ENCODE data around the gene ONECUT3.
"Not testable (repeated sequence)": the region's sequence is repeated elsewhere in the genome, so short reads cannot be mapped to it uniquely, and the experiment has no call there.

ONECUT3 gene

DNA sequence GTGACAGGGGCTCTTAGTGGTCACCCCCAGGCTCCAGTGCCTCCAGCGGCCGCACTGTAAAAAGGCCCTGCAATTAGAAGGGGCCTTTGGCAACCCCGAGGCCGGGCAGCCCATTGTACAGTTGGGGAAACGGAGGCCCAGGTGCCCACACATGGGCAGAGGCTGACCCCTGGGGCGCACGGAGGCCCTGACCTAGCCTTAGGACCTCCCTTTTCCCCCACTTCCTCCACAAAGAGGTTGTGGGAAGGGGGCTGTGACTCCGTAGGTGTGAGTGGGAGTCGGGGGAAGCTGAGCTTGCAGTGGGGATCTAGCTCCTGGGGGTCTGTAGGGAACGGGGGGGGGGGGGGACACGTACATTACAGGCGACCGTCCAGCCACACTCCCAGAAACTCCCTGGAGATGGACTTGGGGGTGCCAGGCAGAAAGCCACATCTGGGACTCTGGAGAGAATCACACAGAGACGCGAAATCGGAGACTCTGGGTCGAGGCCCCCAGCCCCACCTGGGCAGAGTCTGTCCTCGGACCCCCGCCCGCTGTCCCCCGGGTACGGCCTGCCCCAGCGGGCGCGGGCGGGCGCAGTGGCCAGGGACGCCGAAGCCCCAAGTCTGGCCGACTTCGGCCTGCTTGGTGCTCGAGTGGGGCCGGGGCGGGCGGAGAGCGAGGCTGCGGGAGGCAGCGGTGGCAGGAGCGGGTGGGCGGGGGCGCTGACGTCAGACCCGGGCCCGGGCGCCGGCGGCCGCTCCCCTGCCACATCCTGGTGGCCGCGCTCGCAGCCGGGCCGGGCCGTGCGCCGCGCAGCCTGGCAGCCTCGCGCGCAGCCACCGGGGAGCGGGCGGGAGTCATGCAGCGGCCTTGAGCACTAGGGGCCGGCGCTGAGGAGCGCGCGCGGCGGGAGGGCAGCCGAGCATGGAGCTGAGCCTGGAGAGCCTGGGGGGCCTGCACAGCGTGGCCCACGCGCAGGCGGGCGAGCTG, at the start of gene ONECUT3:
Gene ONECUT3 (plus strand): TSS at position 750 of the 972 bp plus-strand sequence. CDS start 157 bp downstream, at position 907.
- DNase-seq (ENCODE audit: low read depth in 2 of 2) = no peak

DNA sequence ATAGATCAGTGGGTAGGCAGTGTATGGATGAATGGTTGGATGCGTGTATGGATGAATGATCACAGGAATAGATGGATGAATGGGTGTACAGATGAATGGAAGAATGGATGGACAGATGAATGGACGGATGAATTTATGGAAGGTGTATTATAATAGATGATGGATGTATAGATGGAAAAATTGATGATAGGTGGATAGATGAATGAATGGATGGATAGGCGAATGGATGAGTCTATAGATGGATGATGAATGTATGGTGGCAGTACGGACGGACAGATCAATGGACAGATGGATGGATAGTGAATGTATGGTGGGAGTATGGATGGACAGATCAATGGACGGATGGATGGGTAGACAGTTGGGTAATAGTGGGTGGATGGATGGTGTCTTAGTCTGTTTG, 49.0 kb upstream of the ONECUT3 start:
- DNase-seq (ENCODE audit: low read depth in 2 of 2) = no peak

DNA sequence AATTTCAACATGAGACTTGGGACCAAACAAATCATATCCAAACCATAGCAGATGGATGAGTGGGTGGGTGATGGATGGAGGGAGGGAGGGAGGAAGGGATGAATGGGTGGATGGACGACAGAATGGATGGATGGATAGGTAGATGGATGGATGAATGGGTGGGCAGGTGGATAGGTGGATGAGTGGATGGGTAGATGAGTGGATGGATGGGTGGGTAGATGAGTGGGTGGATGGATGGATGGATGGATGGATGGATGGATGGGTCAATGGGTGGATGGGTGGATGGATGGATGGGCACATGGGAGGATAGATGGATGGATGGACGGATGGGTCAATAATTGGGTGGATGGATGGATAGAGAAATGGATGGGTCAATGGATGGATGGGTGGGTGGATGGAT, 47.9 kb upstream of the ONECUT3 start:
- DNase-seq (ENCODE audit: low read depth in 2 of 2) = no peak

DNA sequence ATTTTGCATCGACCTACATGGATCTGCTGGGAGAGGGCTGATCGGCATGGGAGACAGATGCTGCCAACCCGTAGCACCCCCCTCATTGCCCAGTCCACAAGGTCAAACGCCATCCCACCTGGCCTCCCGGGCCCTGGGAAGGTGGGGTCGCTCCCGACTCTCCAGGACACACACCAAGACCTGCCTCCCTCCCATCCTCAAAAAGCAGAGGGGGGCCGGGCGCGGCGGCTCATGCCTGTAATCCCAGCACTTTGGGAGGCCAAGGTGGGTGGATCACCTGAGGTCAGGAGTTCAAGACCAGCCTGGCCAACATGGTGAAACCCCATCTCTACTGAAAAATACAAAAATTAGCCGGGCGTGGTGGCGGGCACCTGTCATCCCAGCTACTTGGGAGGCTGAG, 46.7 kb upstream of the ONECUT3 start:
- DNase-seq (ENCODE audit: low read depth in 2 of 2) = not testable (repeated sequence)

DNA sequence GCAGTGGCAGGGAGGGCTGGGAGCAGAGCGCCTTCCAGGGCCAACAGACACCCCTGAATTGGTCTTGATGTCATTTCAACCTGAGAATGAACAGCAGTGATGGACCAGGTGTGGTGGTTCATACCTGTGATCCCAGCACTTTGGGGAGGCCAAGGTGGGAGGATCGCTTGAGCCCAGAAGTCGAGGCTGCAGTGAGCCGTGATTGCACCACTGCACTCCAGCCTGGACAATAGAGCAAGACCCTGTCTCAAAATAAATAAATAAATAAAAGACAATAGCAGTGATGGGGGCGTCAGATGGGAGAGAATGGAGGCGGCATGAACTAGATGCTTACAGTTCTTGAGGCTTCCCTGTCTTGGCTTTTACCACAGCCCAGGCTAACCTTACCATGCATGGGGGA, 46.1 kb upstream of the ONECUT3 start:
- no peak for DNase-seq (ENCODE audit: low read depth in 2 of 2)

DNA sequence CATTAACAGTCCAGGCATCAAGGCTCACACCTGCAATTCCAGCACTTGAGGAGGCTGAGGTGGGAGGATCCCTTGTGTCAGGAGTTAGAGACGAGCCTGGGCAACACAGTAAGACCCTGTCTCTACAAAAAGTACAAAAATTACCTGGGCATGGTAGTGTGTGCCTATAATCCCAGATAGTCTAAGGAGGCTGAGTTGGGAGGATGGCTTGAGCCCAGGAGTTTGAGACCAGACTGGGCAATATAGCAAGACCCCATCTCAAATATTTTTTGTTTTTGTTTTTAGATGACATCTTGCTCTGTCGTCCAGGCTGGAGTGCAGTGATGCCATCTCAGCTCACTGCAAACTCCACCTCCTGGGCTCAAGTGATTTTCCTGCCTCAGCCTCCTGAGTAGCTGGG, 40.1 kb upstream of the ONECUT3 start:
- DNase-seq (ENCODE audit: low read depth in 2 of 2) = no peak

DNA sequence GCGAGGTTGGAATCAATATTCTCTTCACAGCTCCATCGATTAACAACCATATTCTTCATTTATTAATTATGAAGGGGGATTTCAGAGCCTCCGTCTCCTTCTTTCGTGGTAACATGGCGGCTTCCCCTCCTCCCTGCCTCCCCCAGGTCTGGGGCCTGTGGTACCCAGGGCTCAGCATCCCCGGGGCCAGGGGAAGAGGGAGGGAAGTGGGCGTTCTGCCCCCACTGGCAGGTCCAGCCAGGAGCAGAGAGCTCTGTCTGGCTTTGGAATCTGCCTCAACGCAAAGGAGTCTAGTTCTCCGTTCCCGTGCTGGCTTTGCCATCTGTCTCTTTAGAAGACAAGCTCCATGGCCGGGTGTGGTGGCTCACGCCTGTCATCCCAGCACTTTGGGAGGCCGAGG, 37.8 kb upstream of the ONECUT3 start:
- DNase-seq (ENCODE audit: low read depth in 2 of 2) = no peak

DNA sequence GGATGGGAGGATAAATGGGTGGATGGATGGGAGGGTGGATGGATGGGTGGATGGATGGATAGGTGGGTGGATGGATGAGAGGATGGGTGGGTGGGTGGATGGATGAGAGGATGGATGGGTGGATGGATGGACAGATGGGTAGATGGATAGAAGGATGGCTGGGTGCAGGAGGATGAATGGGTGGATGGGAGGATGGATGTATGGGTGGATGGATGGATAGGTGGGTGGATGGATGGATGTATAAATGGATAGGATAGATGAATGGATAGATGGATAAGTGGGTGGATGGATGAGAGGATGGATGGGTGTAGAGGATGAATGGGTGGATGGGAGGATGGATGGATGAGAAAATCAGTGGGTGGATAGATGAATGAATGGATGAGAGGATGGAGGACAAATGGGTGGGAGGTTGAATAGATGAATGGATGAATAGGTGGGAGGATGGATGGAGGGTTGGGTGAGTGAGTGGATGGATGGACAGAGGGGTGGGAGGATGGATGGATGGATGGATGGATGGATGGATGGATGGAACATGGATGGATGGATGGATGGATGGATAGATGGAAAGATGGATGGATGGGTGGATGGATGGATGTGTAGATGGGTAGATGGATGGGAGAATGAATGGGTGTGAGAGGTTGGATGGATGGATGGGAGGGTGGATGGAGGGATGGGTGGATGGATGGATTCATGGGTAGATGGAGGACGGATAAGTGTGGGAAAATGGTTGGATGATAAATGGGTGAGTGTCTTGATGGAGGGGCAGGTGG, 35.9 kb upstream of the ONECUT3 start:
- no peak for DNase-seq (ENCODE audit: low read depth in 2 of 2)

DNA sequence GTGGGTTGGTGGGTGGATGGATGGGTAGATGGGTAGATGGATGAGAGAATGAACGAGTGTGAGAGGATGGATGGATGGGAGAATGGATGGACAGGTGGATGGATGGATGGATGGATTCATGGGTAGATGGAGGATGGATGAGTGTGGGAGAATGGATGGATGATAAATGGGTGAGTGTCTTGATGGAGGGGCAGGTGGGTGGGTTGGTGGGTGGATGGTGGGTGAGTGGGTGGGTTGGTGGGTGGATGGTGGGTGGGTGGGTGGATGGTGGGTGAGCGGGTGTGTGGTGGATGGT, 35.4 kb upstream of the ONECUT3 start:
- no peak for DNase-seq (ENCODE audit: low read depth in 2 of 2)

DNA sequence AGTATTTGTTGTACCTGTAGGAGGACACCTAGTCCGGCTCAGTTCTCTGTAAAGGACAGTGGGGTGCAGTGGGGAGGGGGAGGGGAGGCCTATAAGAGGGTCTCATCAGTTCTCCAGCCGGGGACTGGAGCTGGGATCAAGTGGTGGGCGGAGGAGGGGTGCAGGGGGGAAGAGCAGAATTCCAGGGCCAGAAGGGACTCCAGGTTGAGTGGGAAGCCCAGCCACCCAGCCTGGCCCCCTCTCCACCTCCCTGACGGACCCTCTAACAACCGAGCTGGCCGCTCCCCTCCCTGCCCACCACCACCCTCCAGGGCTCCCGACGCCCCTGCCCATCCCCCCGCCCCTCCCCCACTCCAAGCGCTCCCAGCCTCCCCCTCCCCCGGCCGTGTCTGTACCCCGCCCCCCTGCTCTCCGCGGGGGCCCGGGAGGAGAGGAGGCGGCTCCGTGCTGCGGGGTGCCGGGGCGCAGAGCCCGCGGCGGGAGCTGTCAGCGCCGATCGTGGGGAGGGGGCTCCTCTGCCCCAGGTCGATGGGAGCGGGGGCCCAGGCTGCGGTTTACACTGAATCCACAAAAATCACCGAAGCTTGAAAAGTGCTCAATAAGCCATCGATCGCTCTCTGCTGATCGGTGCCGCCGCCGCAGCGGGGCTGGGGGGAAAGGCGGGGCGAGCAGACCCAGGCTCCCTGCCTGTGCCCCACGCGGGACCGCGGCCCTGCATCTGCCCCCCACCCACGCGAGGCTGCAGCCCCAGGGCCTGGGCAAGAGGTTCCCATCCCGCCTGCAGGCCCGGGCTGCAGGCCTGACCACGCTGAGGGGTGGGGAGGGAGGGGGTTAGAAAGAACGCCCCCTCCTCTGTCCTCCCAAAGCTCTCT, 34.6 kb upstream of the ONECUT3 start:
- DNase-seq (ENCODE audit: low read depth in 2 of 2) = no peak

DNA sequence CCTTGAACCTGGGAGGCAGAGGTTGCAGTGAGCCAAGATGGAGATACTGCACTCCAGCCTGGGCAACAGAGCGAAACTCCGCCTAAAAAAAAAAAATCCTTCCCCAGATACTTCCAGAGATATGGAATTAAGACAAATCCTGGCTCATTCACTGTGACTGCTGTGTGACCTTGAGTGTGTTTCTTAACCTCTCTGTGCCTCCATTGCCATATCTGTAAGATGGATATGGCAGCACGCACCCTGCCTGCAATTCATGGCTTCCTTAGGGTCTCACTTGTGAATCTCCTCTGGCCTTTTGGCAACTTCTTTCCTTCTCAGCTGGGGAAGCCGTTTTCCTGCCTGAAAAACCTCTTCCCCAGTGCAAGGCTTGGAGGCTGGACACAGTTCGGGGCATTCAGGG, 33.8 kb upstream of the ONECUT3 start:
- DNase-seq (ENCODE audit: low read depth in 2 of 2) = no peak

DNA sequence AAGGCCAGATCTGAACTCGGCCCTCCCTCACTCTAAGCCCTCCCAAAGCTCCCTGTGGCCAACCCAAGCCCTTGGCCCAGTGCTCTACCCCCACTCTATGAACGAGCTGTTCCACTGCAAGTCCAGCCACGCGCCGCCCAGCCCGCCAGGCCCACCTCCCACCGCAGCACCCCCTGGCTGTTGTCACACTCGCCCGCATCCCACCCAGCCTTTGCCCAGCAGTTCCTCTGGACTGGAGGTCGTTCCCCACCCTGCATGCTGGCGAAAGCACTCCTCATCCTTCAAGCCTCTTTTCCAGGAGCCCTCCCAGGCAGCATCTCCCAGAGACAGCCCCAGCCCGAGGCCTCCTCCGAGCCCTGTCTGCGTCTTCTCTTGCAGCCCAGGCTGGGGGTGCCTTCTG, 33.1 kb upstream of the ONECUT3 start:
- DNase-seq (ENCODE audit: low read depth in 2 of 2) = no peak

DNA sequence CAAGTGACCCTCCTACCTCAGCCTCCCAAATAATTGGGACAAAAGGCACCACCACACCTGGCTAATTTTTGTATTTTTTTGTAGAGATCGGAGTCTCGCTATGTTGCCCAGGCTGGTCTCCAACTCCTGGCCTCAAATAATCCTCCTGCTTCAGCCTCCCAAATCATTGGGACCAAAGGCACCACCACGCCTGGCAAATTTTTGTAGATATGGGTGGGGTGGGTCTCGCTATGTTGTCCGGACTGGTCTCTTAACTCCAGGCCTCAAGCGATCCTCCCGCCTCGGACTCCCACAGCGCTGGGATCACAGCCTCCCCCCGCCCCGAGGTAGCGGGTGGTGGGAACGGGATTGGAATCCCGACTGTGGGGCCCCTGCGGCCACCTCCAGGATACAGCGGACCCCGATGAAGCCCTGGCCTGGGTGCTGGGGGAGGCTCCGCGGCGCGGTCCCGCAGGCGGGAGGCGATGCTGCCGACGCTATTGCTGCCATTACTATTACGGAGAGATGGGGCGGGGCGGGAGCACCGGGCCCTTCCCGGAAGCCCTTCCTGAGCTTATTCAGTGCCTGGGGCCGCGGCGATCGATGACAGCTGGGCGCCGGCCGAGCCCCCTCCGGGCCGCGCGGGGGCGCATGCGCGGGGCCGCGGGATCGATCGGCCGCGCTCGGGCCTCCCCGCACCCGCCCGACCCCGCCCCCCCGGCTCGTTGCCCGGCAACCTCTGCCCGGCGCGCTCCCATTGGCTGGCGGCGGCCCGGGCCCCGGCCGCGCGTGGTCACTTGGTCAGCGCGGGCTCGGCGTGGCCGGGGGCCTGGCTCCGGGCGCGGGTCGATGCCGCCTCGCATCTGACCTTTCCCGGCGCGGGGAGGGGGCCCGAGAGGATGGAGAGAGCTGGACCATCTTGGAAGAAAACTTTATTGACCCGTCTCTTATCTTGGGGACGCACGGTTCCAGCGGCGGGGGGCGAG, 27.9 kb upstream of the ONECUT3 start:
- DNase-seq (ENCODE audit: low read depth in 2 of 2) = peak in 1 of 2 donors; percentile 50

DNA sequence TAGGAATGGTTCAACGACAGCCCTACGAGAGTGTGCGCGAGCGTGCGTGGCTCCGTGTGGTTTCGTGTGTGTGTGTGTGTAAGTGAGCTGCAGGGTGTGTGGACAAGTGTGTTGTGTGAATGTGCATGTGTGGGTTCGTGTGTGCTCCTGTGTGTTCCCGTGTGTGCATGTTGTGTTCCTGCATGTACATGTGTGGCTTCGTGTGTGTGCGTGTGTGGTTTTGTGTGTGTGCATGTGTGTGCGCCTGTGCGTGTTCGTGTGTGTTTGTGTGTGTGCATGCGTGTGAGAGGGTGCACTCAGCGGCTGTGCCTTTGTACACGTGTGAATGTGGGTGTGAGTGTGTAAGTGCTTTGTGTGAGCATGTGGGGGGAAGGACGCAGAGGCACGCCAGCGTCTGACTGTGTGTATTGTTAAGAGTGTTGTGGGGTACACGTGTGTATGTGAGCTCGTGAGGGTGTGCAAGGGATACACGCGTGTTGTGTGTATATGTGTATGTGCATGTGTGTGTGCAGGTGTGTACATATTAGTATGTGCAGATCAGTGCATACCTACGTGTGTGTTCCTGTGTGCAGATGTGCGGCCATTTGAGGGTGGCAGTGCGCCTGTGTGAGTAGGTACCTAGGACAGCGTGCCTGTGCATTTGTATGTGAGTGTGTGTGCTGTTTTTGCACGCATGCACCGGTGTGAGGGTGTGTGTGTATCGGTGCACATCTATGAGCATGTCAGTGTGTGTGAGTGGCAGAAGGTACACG, 24.3 kb upstream of the ONECUT3 start:
- DNase-seq (ENCODE audit: low read depth in 2 of 2) = no peak

DNA sequence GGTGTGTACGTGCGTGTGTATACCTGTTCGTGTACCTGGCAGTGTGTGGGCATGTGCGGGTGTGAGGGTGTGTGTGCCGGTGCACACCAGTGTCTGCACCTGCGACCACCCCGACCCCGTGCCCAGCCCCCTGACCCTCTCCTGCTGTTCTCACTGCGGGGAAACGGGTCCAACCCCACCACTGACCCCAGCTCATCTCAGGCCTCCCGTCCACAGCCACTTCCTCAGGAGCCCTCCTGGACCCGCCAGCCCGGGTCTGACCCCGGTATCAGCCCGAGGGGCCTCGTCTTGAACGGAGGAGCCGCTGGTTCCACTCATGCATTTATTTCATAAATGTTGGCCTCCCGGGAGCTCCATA, 23.8 kb upstream of the ONECUT3 start:
- DNase-seq (ENCODE audit: low read depth in 2 of 2) = no peak

DNA sequence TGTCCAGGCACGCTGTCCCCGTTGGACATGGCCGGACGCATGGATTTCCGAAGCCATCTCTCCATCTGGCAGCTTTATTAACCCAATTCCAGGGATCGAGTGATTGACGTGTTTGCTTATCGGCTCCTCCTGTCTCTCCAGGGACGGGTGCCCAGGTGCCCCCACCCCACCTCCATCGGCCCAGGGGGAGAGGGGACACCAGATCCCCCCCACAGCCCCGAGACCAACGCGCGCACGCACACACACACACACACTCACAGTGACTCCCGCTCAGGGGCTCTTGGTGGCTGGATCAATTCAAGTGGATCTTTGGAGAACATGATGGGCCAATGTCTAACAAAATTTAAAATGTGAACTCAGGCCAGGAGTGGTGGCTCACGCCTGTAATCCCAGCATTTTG, 23.1 kb upstream of the ONECUT3 start:
- no peak for DNase-seq (ENCODE audit: low read depth in 2 of 2)

DNA sequence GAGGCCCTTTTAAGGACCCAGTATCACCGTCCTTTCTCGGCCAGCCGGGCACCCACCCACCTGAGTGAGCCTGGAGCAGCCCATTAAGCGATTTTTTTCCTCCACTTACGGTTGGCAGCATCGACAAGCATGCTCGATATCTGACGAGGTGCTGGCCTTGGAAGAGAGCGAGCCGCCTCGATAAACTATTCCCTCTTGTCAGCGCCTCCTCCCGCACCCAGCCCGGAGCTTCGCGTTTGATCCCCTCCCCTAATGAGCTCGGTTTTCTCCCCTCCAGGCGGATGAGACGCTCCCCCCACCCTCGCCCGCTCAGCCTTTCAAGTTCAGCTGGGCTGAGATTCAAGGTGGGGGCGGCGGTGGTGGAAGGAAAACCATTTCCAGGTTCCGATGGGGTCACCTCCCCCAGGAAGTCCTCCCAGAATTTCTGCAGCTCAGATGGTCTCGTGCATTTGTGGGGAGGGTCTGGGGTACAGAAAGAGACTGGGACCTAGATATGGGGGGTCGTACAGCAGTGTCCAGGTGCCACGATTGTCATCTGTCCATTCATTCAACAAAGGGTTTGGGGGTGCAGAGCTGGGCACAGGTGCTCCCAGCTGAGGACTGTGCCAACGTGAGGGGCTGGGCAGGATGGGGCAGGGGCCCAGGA, 18.9 kb upstream of the ONECUT3 start:
- DNase-seq (ENCODE audit: low read depth in 2 of 2) = no peak

DNA sequence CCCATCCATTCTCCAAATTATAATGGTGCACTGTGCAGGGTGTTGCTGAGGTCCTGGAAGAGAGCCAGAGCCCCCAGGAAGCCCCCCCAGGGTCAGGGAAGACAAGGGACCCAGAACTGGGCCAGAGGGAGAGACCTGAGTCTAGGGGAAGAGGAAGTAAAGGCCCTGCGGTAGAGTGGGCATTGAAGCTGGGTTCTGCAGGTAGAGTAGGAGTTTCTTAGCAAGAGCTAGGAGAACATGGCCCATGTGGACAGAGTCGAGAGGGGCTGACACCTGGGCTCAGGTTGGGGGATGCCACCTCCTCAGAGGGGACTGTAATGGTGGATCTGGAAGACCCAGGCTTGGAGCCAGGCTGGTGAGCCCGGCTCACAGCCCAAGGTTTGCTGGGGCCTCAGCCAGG, 17.0 kb upstream of the ONECUT3 start:
- DNase-seq (ENCODE audit: low read depth in 2 of 2) = no peak

DNA sequence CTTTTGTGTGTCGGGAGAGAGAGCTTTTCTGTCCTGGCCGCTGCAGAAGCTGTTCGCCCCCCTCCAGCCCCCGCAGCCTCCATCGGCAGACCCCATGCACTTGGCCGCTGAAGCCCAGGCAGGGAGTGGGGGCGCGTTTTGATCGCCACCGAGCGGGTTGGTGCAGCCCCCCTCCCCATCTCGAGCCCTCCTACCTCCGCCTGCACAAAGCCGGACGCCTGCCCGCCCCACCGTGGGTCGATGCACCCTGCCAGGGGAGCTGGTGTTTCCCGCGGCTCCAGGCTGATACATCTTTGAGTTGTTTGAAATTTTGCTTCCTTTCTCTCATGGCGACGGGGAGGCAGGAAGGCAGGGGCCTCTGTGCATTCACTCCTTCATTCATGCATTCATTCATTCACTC, 16.4 kb upstream of the ONECUT3 start:
- DNase-seq (ENCODE audit: low read depth in 2 of 2) = no peak

Data from stimulated activated CD4-positive, alpha-beta T cell treated with anti-CD3 and anti-CD28 coated beads, Interleukin-1b, Interleukin-23, amount 100 ng/mL, for 4 hours (primary cell).